H1 (cell line): ENCODE data around the gene CYGB. TPM values are rescaled to one million over a fixed set of nuclear protein-coding genes. Genes with fewer than 3 reads are reported as not detected.

ENCODE experiments used
- CTCF ChIA-PET: fragments of 300-600 bp; sonication (Branson Sonifier 250); formaldehyde crosslinking; loops from one replicate; lab custom pipeline; 2021; ENCODE audit not compliant: partially characterized antibody; lab: Charles Lee
- POLR2A ChIA-PET: fragments of 300-600 bp; sonication (Branson Sonifier 250); formaldehyde crosslinking; loops from one replicate; lab custom pipeline; 2021; ENCODE audit warnings: inconsistent platforms; ENCODE audit not compliant: partially characterized antibody; lab: Charles Lee
- DNase-seq, 2 experiments: peaks; one replicate each; pipeline versions ENCODE4 v3.0.0 to v3.0.0-alpha.2; 2010 to 2022; ENCODE audit warnings: low spot score in 2 of 2, low read depth in 1 of 2, mixed read lengths in 1 of 2
- FAIRE-seq: peaks from 2 replicates; lab custom pipeline; 2011; peaks lifted over from hg19 to GRCh38; lab: Jason Lieb, UNC
- H2AFZ ChIP-seq: 2 replicates; pipeline ENCODE4 v1.8.1; 2012; ENCODE audit warnings: low read length, inconsistent platforms
- H2AK5ac ChIP-seq: 2 replicates; pipeline ENCODE4 v1.6.1; 2013; ENCODE audit warnings: low read depth, low read length
- H2BK120ac ChIP-seq: replicated peaks from 2 replicates; pipeline ENCODE3; 2013; ENCODE audit warnings: low read depth, low read length, inconsistent platforms
- H2BK12ac ChIP-seq: 2 replicates; pipeline ENCODE4 v1.6.1; 2013; ENCODE audit warnings: low read depth, low read length
- H2BK15ac ChIP-seq: 2 replicates; pipeline ENCODE4 v1.6.1; 2013; ENCODE audit warnings: low read length
- H2BK20ac ChIP-seq: 2 replicates; pipeline ENCODE4 v1.6.1; 2013; ENCODE audit warnings: low read length
- H2BK5ac ChIP-seq: 2 replicates; pipeline ENCODE4 v1.6.1; 2013; ENCODE audit warnings: low read depth, low read length
- H3K14ac ChIP-seq: 2 replicates; pipeline ENCODE4 v1.6.1; 2013; ENCODE audit warnings: inconsistent platforms; ENCODE audit not compliant: insufficient read length
- H3K18ac ChIP-seq: 2 replicates; pipeline ENCODE4 v1.6.1; 2013; ENCODE audit warnings: low read length; ENCODE audit errors: extremely low read depth
- H3K23ac ChIP-seq: 2 replicates; pipeline ENCODE4 v1.6.1; 2013; ENCODE audit warnings: inconsistent platforms; ENCODE audit not compliant: insufficient read length
- H3K23me2 ChIP-seq: 2 replicates; pipeline ENCODE4 v1.6.1; 2013; ENCODE audit warnings: low read depth, low read length
- H3K27ac ChIP-seq: 2 replicates; pipeline ENCODE4 v1.6.1; 2011; ENCODE audit warnings: low read depth, low read length, inconsistent platforms
- H3K27me3 ChIP-seq, 4 experiments: replicated peaks in 1 of 4; 1 replicate in 1 of 4; 2 replicates in 3 of 4; pipeline versions ENCODE4 v1.6.1 to v1.8.1; 2011 to 2013; ENCODE audit warnings: low read length in 3 of 4, mild to moderate bottlenecking in 3 of 4, inconsistent platforms in 2 of 4, mixed read lengths in 2 of 4, moderate library complexity in 1 of 4; ENCODE audit not compliant: control insufficient read depth in 3 of 4, insufficient read depth in 3 of 4; ENCODE audit errors: extremely low read depth in 1 of 4
- H3K36me3 ChIP-seq, 4 experiments: 2 replicates each; pipeline versions ENCODE4 v1.6.1 to v1.8.1; 2011 to 2013; ENCODE audit warnings: mild to moderate bottlenecking in 4 of 4, low read length in 3 of 4, moderate library complexity in 2 of 4, control low read depth in 1 of 4, inconsistent platforms in 1 of 4; ENCODE audit not compliant: insufficient read depth in 4 of 4, control insufficient read depth in 2 of 4
- H3K4ac ChIP-seq: replicated peaks from 2 replicates; pipeline ENCODE3; 2013; ENCODE audit warnings: low read length, low read depth, mixed read lengths, inconsistent platforms; ENCODE audit not compliant: insufficient read length
- H3K4me1 ChIP-seq, 4 experiments: replicated peaks in 1 of 4; 1 replicate in 1 of 4; 2 replicates in 3 of 4; pipeline versions ENCODE4 v1.6.1 to v1.8.1; 2011 to 2013; ENCODE audit warnings: low read length in 3 of 4, inconsistent platforms in 2 of 4, mixed read lengths in 1 of 4; ENCODE audit not compliant: insufficient read depth in 4 of 4, control insufficient read depth in 3 of 4
- H3K4me2 ChIP-seq, 2 experiments: 2 replicates each; pipeline versions ENCODE4 v1.6.1 to v1.8.1; 2011 to 2013; ENCODE audit warnings: low read depth in 2 of 2, low read length in 2 of 2, control low read depth in 1 of 2, inconsistent platforms in 1 of 2, mild to moderate bottlenecking in 1 of 2; ENCODE audit not compliant: insufficient read depth in 1 of 2
- H3K4me3 ChIP-seq, 4 experiments: fragments of 200-600, 300-600 bp in 1 of 4; sonication (generic), shearing (Covaris generic), sonication (Bioruptor Twin) in 1 of 4; 2 replicates each; pipeline versions ENCODE4 v1.5.1 to v1.8.1; 2011 to 2016; ENCODE audit warnings: low read length in 4 of 4, low read depth in 3 of 4, control low read depth in 2 of 4, inconsistent platforms in 2 of 4, mild to moderate bottlenecking in 2 of 4, mixed read lengths in 1 of 4, moderate library complexity in 1 of 4; ENCODE audit not compliant: insufficient read depth in 2 of 4; ENCODE audit errors: extremely low read depth in 1 of 4
- H3K56ac ChIP-seq: replicated peaks from 2 replicates; pipeline ENCODE3; 2013; ENCODE audit warnings: low read depth, mild to moderate bottlenecking, mixed read lengths, low read length, inconsistent platforms; ENCODE audit not compliant: insufficient read length
- H3K79me1 ChIP-seq: 2 replicates; pipeline ENCODE4 v1.6.1; 2013; ENCODE audit warnings: low read depth, low read length, control low read depth
- H3K79me2 ChIP-seq, 2 experiments: 2 replicates each; pipeline versions ENCODE4 v1.6.1 to v1.8.1; 2012 to 2013; ENCODE audit warnings: low read length in 2 of 2, mild to moderate bottlenecking in 2 of 2, inconsistent platforms in 1 of 2; ENCODE audit not compliant: insufficient read depth in 2 of 2, control insufficient read depth in 1 of 2
- H3K9ac ChIP-seq, 4 experiments: replicated peaks in 1 of 4; 1 replicate in 1 of 4; 2 replicates in 3 of 4; pipeline versions ENCODE4 v1.6.1 to v1.8.1; 2011 to 2013; ENCODE audit warnings: low read depth in 3 of 4, low read length in 3 of 4, control low read depth in 2 of 4, mild to moderate bottlenecking in 2 of 4, moderate library complexity in 2 of 4, inconsistent platforms in 1 of 4; ENCODE audit errors: extremely low read depth in 1 of 4
- H3K9me3 ChIP-seq, 2 experiments: 2 replicates each; pipeline versions ENCODE4 v1.6.1 to v1.8.1; 2012 to 2013; ENCODE audit warnings: mild to moderate bottlenecking in 2 of 2, moderate library complexity in 2 of 2, control low read depth in 1 of 2, inconsistent platforms in 1 of 2, low read depth in 1 of 2, low read length in 1 of 2, mixed read lengths in 1 of 2; ENCODE audit not compliant: insufficient read depth in 2 of 2
- H4K20me1 ChIP-seq, 2 experiments: replicated peaks in 1 of 2; 2 replicates each; pipeline versions ENCODE3 to v1.8.1; 2011 to 2013; ENCODE audit warnings: inconsistent platforms in 2 of 2, low read length in 2 of 2, mild to moderate bottlenecking in 1 of 2; ENCODE audit not compliant: insufficient read depth in 2 of 2, control insufficient read depth in 1 of 2
- H4K5ac ChIP-seq: 2 replicates; pipeline ENCODE4 v1.6.1; 2013; ENCODE audit warnings: low read length, low read depth, mixed read lengths, inconsistent platforms; ENCODE audit not compliant: insufficient read length
- H4K8ac ChIP-seq: 2 replicates; pipeline ENCODE4 v1.8.0; 2013; ENCODE audit warnings: mild to moderate bottlenecking, moderate library complexity, low read length, inconsistent platforms; ENCODE audit not compliant: insufficient read depth; ENCODE audit errors: extremely low read depth
- H4K91ac ChIP-seq: replicated peaks from 2 replicates; pipeline ENCODE3; 2013; ENCODE audit warnings: low read length, mixed read lengths, inconsistent platforms; ENCODE audit not compliant: insufficient read length
- CTBP2 ChIP-seq: IDR thresholded peaks from 2 replicates; pipeline ENCODE4 v1.7.0; 2011; ENCODE audit warnings: borderline replicate concordance, mild to moderate bottlenecking, moderate library complexity, mixed read lengths, low read length; ENCODE audit not compliant: insufficient read depth, insufficient read length
- CTCF ChIP-seq, 3 experiments: IDR thresholded peaks; 1 replicate in 2 of 3; 2 replicates in 1 of 3; pipeline versions ENCODE4 v1.5.1 to v1.6.1; 2011; ENCODE audit warnings: low read length in 3 of 3, mild to moderate bottlenecking in 3 of 3, inconsistent platforms in 2 of 3, low read depth in 1 of 3, moderate library complexity in 1 of 3; ENCODE audit not compliant: insufficient read depth in 1 of 3; ENCODE audit errors: control extremely low read depth in 1 of 3
- EZH2 ChIP-seq: fragments of 200-600 bp; sonication (generic); IDR thresholded peaks from 2 replicates; pipeline ENCODE4 v1.7.1; 2012; ENCODE audit warnings: low read depth, mild to moderate bottlenecking, moderate library complexity, low read length, inconsistent platforms; ENCODE audit not compliant: severe bottlenecking
- FOSL1 ChIP-seq: IDR thresholded peaks from 2 replicates; pipeline ENCODE4 v1.6.1; 2011; ENCODE audit warnings: mild to moderate bottlenecking, low read depth, low read length, moderate library complexity; ENCODE audit not compliant: insufficient read depth
- GABPA ChIP-seq: IDR thresholded peaks from 2 replicates; pipeline ENCODE4 v1.6.1; 2011; ENCODE audit warnings: mild to moderate bottlenecking, low read length, moderate library complexity, borderline replicate concordance; ENCODE audit not compliant: insufficient read depth
- GTF2F1 ChIP-seq: IDR thresholded peaks from 2 replicates; pipeline ENCODE4 v1.6.1; 2012; ENCODE audit warnings: low read depth, low read length, improper control_type of control experiment, borderline replicate concordance
- NRF1 ChIP-seq: IDR thresholded peaks from 2 replicates; pipeline ENCODE4 v1.6.1; 2011; ENCODE audit warnings: mild to moderate bottlenecking, low read depth, low read length, improper control_type of control experiment
- POLR2A ChIP-seq, 2 experiments: IDR thresholded peaks; 1 replicate in 1 of 2; 2 replicates in 1 of 2; pipeline ENCODE4 v1.6.1; 2011; ENCODE audit warnings: low read depth in 2 of 2, low read length in 2 of 2, mild to moderate bottlenecking in 2 of 2; ENCODE audit errors: control extremely low read depth in 1 of 2
- POLR2AphosphoS5 ChIP-seq: IDR thresholded peaks from 2 replicates; pipeline ENCODE4 v1.6.1; 2011; ENCODE audit warnings: low read depth, low read length
- SRF ChIP-seq: IDR thresholded peaks from 2 replicates; pipeline ENCODE4 v1.6.1; 2011; ENCODE audit warnings: mild to moderate bottlenecking, low read depth, low read length, moderate library complexity
- WGBS, 2 experiments: shearing (Covaris generic) in 1 of 2; methylation state at CpG; one replicate each; pipeline versions ENCODE4 v1.1.6 to v1.1.7; 2013 to 2015; ENCODE audit warnings: low lambda C conversion rate in 2 of 2, mixed read lengths in 2 of 2, inconsistent platforms in 1 of 2, low coverage in 1 of 2, missing lambda C conversion rate in 1 of 2; ENCODE audit not compliant: insufficient replicate concordance in 2 of 2, insufficient coverage in 1 of 2, insufficient read length in 1 of 2; ENCODE audit errors: extremely low coverage in 1 of 2, missing lambda C conversion rate in 1 of 2; 5-methylcytosine and 5-hydroxymethylcytosine counted together
- polyA plus RNA-seq, 7 experiments: library from polyadenylated mRNA; depleted of rRNA in 3 of 7; stranded (reverse) in 5 of 7; unstranded in 2 of 7; fragments of >200 nt in 5 of 7; fragments of 200-250 nt in 2 of 7; gene quantifications; 1 replicate in 5 of 7; 2 replicates in 1 of 7; 4 replicates in 1 of 7; pipeline versions ENCODE4 v1.2.1 to v1.2.3, GENCODE V29; 2011 to 2013; ENCODE audit warnings: missing spikeins in 2 of 7, mixed read lengths in 2 of 7
- total RNA-seq: library from RNA; stranded (reverse); fragmentation: NEBNext Ultra II Directional; extraction: Animal tissue kit (Norgen Biotek cat#: 25700); gene quantifications from 2 replicates; pipeline ENCODE4 v1.2.1, GENCODE V29; 2021

The CYGB gene
- total and polyA plus RNA-seq, 2 of the 8 experiments (the other 6 are each of a cell fraction or from before 2014, with no cell fraction given) = 2.7 to 3.7 TPM

- no peak overlapping the region for H3K4me3 ChIP-seq
- no peak overlapping the region for H4K91ac ChIP-seq
- H3K79me1 ChIP-seq = no peaks in the 10 kb centered on the region
- FAIRE-seq (no peak), DNase-seq (no peak)
- WGBS, 2 experiments = 78% methylated on average over 5 of the region's 5 CpGs; no CpG with 5 or more reads in 1 of the 2 experiments
- no peak overlapping the region for H2BK5ac ChIP-seq
- no peaks in the 10 kb centered on the region for H4K20me1 ChIP-seq
- H3K4me2 ChIP-seq = no peak overlapping the region
- H4K8ac ChIP-seq = no peak overlapping the region
- H3K27me3 ChIP-seq = peaks cover 0 to 14% (median 12%) of the 10 kb centered on the region in 4 experiments; a peak in 4 of 7 replicates
- ChIA-PET CTCF (interaction anchor here (0.6 to 6.3 kb wide), 9 partner anchors 9 to 110 kb away, joined by 3 to 25 read pairs (median 4); no protein-coding TSS in a partner anchor), POLR2A (interaction anchor here (1.5 to 6.0 kb wide), 3 partner anchors 8 to 17 kb away, joined by 3 to 40 read pairs (median 31); no protein-coding TSS in a partner anchor)
- H3K9me3 ChIP-seq = no peaks in the 10 kb centered on the region
- no peak overlapping the region for H2AFZ ChIP-seq
- no peak overlapping the region for H3K56ac ChIP-seq
- no peak overlapping the region for H2BK12ac ChIP-seq
- no peaks in the 10 kb centered on the region for H3K79me2 ChIP-seq
- no peaks in the 10 kb centered on the region for H3K36me3 ChIP-seq
- no peaks in the 10 kb centered on the region for H3K4me1 ChIP-seq
- no peak overlapping the region for H2BK120ac ChIP-seq
- no peak overlapping the region for H3K18ac ChIP-seq
- no peak overlapping the region for H2BK15ac ChIP-seq
- H2AK5ac ChIP-seq = no peak overlapping the region
- no peak overlapping the region for H3K9ac ChIP-seq
- TF ChIP-seq CTBP2 = no peak
- TF ChIP-seq NRF1 = no peak
- no peak for TF ChIP-seq CTCF (IDR thresholded peaks at IDR 0.05; ENCODE audit: control extremely low read depth in 1 of 3, insufficient read depth in 1 of 3, low read depth in 1 of 3, low read length in 3 of 3)
- no peak for TF ChIP-seq SRF
- TF ChIP-seq POLR2AphosphoS5 = no peak
- no peak for TF ChIP-seq EZH2
- no peak for TF ChIP-seq FOSL1
- TF ChIP-seq GTF2F1 = no peak
- no peak for TF ChIP-seq GABPA
- no peak for TF ChIP-seq POLR2A (IDR thresholded peaks at IDR 0.05; ENCODE audit: control extremely low read depth in 1 of 2, low read depth in 2 of 2, low read length in 2 of 2)
- H4K5ac ChIP-seq = no peak overlapping the region
- no peaks in the 10 kb centered on the region for H3K23me2 ChIP-seq
- no peak overlapping the region for H3K27ac ChIP-seq
- no peak overlapping the region for H3K23ac ChIP-seq
- H2BK20ac ChIP-seq = no peak overlapping the region
- H3K14ac ChIP-seq = no peak overlapping the region
- no peak overlapping the region for H3K4ac ChIP-seq
Measured at GRCh38 chr17:76575570-76575969, 38.1 kb upstream of the CYGB start.
